Caco-2 (cell line): ENCODE measurements around the gene SHC3. TPM values are rescaled to one million over a fixed set of nuclear protein-coding genes. Genes with fewer than 3 reads are reported as not detected.

ENCODE experiments used
- BruUV-seq: library from RNA; stranded (reverse); fragments of 400-500 nt; replicated peaks from 2 replicates; lab custom pipeline; 2021; lab: Mats Ljungman, UMichigan
- CTCF ChIA-PET: fragments of 300-600 bp; sonication (Branson Sonifier 250); formaldehyde crosslinking; loops from one replicate; lab custom pipeline; 2022; ENCODE audit warnings: antibody characterized with exemption; lab: Charles Lee
- POLR2A ChIA-PET: fragments of 300-600 bp; sonication (Branson Sonifier 250); formaldehyde crosslinking; loops from one replicate; lab custom pipeline; 2022; ENCODE audit warnings: antibody characterized with exemption; lab: Charles Lee
- DNase-seq, 2 experiments: peaks; one replicate each; pipeline versions ENCODE4 v3.0.0 to v3.0.0-alpha.2; 2020 to 2022
- H3K27me3 ChIP-seq: replicated peaks from 2 replicates; pipeline ENCODE4 v1.6.0; 2011; ENCODE audit warnings: low read length; ENCODE audit not compliant: control insufficient read depth, insufficient read depth
- H3K36me3 ChIP-seq: 2 replicates; pipeline ENCODE4 v1.5.1; 2011; ENCODE audit warnings: low read length; ENCODE audit not compliant: control insufficient read depth, insufficient read depth
- H3K4me1 ChIP-seq: fragments of 250-450 bp; sonication (Bioruptor Pico); 2 replicates; pipeline ENCODE4 v1.5.1; 2020; ENCODE audit warnings: mild to moderate bottlenecking
- H3K4me3 ChIP-seq: 2 replicates; pipeline ENCODE4 v1.5.1; 2011; ENCODE audit warnings: low read depth, mild to moderate bottlenecking, control low read depth, low read length
- H3K9me3 ChIP-seq: fragments of 250-450 bp; sonication (Bioruptor Pico); 2 replicates; pipeline ENCODE4 v1.5.1; 2020; ENCODE audit warnings: mild to moderate bottlenecking, moderate library complexity
- H3K27ac Mint-ChIP-seq: one replicate; pipeline ENCODE4 v1.8.0; 2022; ENCODE audit warnings: mixed read lengths; ENCODE audit not compliant: unreplicated experiment
- H3K27me3 Mint-ChIP-seq: one replicate; pipeline ENCODE4 v1.8.0; 2022; ENCODE audit warnings: mixed read lengths; ENCODE audit not compliant: insufficient read depth, unreplicated experiment
- H3K36me3 Mint-ChIP-seq: one replicate; pipeline ENCODE4 v1.8.0; 2022; ENCODE audit warnings: mild to moderate bottlenecking, mixed read lengths; ENCODE audit not compliant: insufficient read depth, unreplicated experiment
- H3K4me1 Mint-ChIP-seq: one replicate; pipeline ENCODE4 v1.8.0; 2022; ENCODE audit warnings: low read depth, mixed read lengths; ENCODE audit not compliant: unreplicated experiment
- H3K4me3 Mint-ChIP-seq: one replicate; pipeline ENCODE4 v1.8.0; 2022; ENCODE audit warnings: mild to moderate bottlenecking, moderate library complexity, mixed read lengths; ENCODE audit not compliant: unreplicated experiment
- H3K9me3 Mint-ChIP-seq: one replicate; pipeline ENCODE4 v1.8.0; 2022; ENCODE audit warnings: mixed read lengths; ENCODE audit not compliant: unreplicated experiment
- CTCF ChIP-seq, 2 experiments: fragments of 200-600 bp in 1 of 2; IDR thresholded peaks; 1 replicate in 1 of 2; 2 replicates in 1 of 2; pipeline versions ENCODE4 v1.5.1 to v1.8.0; 2011 to 2022; ENCODE audit warnings: antibody characterized with exemption in 1 of 2, control low read depth in 1 of 2, inconsistent platforms in 1 of 2, low read depth in 1 of 2, low read length in 1 of 2, mild to moderate bottlenecking in 1 of 2, moderate library complexity in 1 of 2; ENCODE audit not compliant: insufficient read depth in 1 of 2, severe bottlenecking in 1 of 2, unreplicated experiment in 1 of 2
- intact Hi-C: fragments of 100-400 bp; cut with micrococcal nuclease; formaldehyde crosslinking; loops from one replicate; pipeline ENCODE4 v1.10.0; 2022; ENCODE audit not compliant: unreplicated experiment
- total RNA-seq: library from RNA; stranded (reverse); gene quantifications from 2 replicates; pipeline ENCODE4 v1.2.3, GENCODE V29; 2022

The SHC3 gene
- total RNA-seq, 1 experiment from 2014 or later, result 0.20 TPM

DNA sequence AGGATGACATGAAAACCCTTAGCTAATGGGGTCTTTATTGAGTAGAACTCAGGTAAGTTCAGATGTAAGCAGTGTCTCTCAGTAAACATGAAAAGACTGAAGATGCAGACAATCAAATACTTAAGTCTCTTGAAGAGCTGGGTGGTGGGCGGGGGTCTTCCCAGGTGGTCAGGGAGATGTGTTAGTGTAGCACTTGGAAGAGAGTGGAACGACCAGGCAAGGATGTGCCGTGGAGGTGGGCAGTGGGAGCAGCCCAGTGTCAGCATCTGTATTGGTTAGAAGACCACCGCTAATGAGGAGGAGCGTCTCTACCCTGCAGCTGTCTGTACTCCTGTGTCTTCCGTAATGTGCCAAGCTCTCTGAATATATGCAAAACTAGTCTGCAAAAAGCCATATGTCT lies 183.0 kb downstream of the SHC3 start:
- TF ChIP-seq CTCF (IDR thresholded peaks at IDR 0.05; ENCODE audit: insufficient read depth in 1 of 2, low read depth in 1 of 2, low read length in 1 of 2, severe bottlenecking in 1 of 2, unreplicated experiment in 1 of 2), result no peak

DNA sequence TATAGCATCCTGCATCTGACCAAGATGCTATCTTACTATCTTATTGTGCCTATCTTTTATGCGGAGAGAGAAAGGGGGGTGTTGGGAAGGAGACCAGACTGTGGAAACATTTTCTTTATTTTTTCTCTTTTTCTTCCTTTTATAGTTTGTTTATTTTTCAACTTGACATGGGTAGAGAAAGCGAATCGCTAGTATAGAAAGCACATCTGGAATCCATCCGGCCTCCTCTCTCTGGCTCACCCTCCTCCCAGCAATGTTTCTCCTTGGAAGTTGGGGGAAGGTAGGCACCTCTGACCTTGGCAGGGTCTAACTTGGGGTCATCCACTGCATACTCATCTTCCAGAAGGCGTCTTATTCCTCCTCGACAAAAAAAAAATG lies 183.4 kb downstream of the SHC3 start:
- H3K4me1 Mint-ChIP-seq, result no peaks in the 10 kb centered on the region
- H3K9me3 Mint-ChIP-seq, result no peaks in the 10 kb centered on the region
- H3K36me3 Mint-ChIP-seq, result no peaks in the 10 kb centered on the region
- BruUV-seq, result no TSS peak
- no peaks in the 10 kb centered on the region for H3K4me1 ChIP-seq
- no peak overlapping the region for H3K4me3 ChIP-seq
- H3K36me3 ChIP-seq, result no peaks in the 10 kb centered on the region
- H3K27ac Mint-ChIP-seq, result no peak overlapping the region
- no peak for DNase-seq
- intact Hi-C loops, result no loop called here
- no peaks in the 10 kb centered on the region for H3K27me3 Mint-ChIP-seq
- H3K4me3 Mint-ChIP-seq, result no peak overlapping the region
- no peak for TF ChIP-seq CTCF (IDR thresholded peaks at IDR 0.05; ENCODE audit: insufficient read depth in 1 of 2, low read depth in 1 of 2, low read length in 1 of 2, severe bottlenecking in 1 of 2, unreplicated experiment in 1 of 2)
- ChIA-PET POLR2A (no interaction called here), CTCF (no interaction called here)
- H3K9me3 ChIP-seq, result no peaks in the 10 kb centered on the region
- no peaks in the 10 kb centered on the region for H3K27me3 ChIP-seq

More for the DNA sequence above, 183.0 kb downstream of the SHC3 start:
- no peak overlapping the region for H3K4me3 Mint-ChIP-seq
- no peaks in the 10 kb centered on the region for H3K9me3 Mint-ChIP-seq
- Histone ChIP-seq H3K9me3 (no peaks in the 10 kb centered on the region), H3K27me3 (no peaks in the 10 kb centered on the region), H3K36me3 (no peaks in the 10 kb centered on the region), H3K4me3 (no peak overlapping the region), H3K4me1 (no peaks in the 10 kb centered on the region)
- BruUV-seq, result no TSS peak
- ChIA-PET POLR2A (no interaction called here), CTCF (no interaction called here)
- H3K27ac Mint-ChIP-seq, result no peak overlapping the region
- no peaks in the 10 kb centered on the region for H3K4me1 Mint-ChIP-seq
- no peaks in the 10 kb centered on the region for H3K36me3 Mint-ChIP-seq
- H3K27me3 Mint-ChIP-seq, result no peaks in the 10 kb centered on the region
- intact Hi-C loops, result no loop called here
- no peak for DNase-seq

GRCh38 chr9:88994469-88995199 lies 184.0 kb downstream of the SHC3 start:
- no peaks in the 10 kb centered on the region for H3K4me1 Mint-ChIP-seq
- Histone ChIP-seq H3K27me3 (no peaks in the 10 kb centered on the region), H3K4me1 (no peaks in the 10 kb centered on the region), H3K9me3 (no peaks in the 10 kb centered on the region), H3K4me3 (no peak overlapping the region), H3K36me3 (no peaks in the 10 kb centered on the region)
- H3K9me3 Mint-ChIP-seq, result no peaks in the 10 kb centered on the region
- no peaks in the 10 kb centered on the region for H3K36me3 Mint-ChIP-seq
- TF ChIP-seq CTCF (IDR thresholded peaks at IDR 0.05; ENCODE audit: insufficient read depth in 1 of 2, low read depth in 1 of 2, low read length in 1 of 2, severe bottlenecking in 1 of 2, unreplicated experiment in 1 of 2), result no peak
- no peak overlapping the region for H3K27ac Mint-ChIP-seq
- intact Hi-C loops, result no loop called here
- BruUV-seq, result no TSS peak
- H3K4me3 Mint-ChIP-seq, result no peak overlapping the region
- ChIA-PET CTCF (no interaction called here), POLR2A (no interaction called here)
- no peak for DNase-seq
- H3K27me3 Mint-ChIP-seq, result no peaks in the 10 kb centered on the region
